NCI-H748 (cell line): ENCODE results near the gene ARHGAP20.

Experiments used
- DNase-seq: peaks from one replicate; lab custom pipeline; 2025; ENCODE audit not compliant: unreplicated experiment; lab: John Stamatoyannopoulos, UW

The ARHGAP20 gene

DNA sequence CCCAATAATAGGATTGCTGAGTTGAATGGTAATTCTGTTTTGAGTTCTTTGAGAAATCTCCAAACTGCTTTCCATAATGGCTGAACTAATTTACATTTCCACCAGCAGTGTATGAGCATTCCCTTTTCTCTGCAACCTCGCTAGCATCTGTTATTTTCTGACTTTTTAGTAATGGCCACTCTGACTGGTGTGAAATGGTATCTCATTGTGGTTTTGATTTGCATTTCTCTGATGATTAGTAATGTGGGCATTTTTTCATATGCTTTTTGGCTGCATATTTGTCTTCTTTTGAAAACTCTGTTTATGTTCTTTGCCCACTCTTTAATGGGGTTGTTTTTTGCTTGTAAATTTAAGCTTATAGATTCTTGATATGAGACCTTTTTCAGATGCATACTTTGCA, 185.1 kb downstream of the ARHGAP20 start:
- DNase-seq, result no peak
